ENCODE measurements around the gene PITPNC1.

The PITPNC1 gene

DNA sequence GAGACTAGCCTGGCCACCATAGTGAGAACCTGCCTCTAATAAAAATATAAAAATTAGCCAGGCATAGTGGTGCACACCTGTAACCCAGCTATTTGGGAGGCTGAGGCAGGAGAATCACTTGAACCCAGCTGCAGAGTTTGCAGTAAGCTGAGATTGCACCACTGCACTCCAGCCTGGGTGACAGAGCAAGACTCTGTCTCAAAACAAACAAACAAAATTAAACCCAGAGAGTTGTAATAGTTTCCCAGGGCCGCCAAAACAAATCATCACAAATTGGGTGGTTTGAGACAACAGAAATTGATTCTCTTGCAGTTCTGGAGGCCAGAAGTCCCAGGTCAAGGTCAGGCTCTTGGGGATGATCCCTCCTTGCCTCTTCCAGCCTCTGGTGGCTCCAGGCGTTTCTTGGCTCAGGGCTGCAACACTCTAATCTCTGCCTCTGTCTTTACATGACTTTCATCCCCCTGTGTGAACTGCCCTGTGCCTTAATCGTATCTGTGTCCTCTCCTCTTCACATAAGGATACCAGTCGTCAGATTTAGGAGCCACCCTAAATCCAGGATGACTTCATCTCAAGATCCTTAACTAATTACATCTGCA is 240.3 kb downstream of the PITPNC1 start:
- no peaks in the 10 kb centered on the region for H3K27me3 ChIP-seq (ENCODE audit: control insufficient read depth, insufficient read depth, low read length)
- no peak overlapping the region for H3K9ac ChIP-seq
- H3K36me3 ChIP-seq (ENCODE audit: control insufficient read depth, insufficient read depth, low read length) = no peaks in the 10 kb centered on the region
- no peak overlapping the region for H3K27ac ChIP-seq
- no peaks in the 10 kb centered on the region for H3K79me2 ChIP-seq
- no peak overlapping the region for H2AFZ ChIP-seq
- no peak overlapping the region for H3K4me2 ChIP-seq (ENCODE audit: low read length)
- H3K4me3 ChIP-seq (ENCODE audit: low read depth, low read length) = no peak overlapping the region
- H3K9me3 ChIP-seq (ENCODE audit: control insufficient read depth, low read length) = no peaks in the 10 kb centered on the region
- no peaks in the 10 kb centered on the region for H3K4me1 ChIP-seq
- TF ChIP-seq, protein P1, sequence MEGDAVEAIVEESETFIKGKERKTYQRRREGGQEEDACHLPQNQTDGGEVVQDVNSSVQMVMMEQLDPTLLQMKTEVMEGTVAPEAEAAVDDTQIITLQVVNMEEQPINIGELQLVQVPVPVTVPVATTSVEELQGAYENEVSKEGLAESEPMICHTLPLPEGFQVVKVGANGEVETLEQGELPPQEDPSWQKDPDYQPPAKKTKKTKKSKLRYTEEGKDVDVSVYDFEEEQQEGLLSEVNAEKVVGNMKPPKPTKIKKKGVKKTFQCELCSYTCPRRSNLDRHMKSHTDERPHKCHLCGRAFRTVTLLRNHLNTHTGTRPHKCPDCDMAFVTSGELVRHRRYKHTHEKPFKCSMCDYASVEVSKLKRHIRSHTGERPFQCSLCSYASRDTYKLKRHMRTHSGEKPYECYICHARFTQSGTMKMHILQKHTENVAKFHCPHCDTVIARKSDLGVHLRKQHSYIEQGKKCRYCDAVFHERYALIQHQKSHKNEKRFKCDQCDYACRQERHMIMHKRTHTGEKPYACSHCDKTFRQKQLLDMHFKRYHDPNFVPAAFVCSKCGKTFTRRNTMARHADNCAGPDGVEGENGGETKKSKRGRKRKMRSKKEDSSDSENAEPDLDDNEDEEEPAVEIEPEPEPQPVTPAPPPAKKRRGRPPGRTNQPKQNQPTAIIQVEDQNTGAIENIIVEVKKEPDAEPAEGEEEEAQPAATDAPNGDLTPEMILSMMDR (IDR thresholded peaks at IDR 0.05) = no peak

- H3K4me1 ChIP-seq = no peaks in the 10 kb centered on the region
- no peak overlapping the region for H3K4me2 ChIP-seq (ENCODE audit: low read length)
- no peaks in the 10 kb centered on the region for H3K27me3 ChIP-seq (ENCODE audit: control insufficient read depth, insufficient read depth, low read length)
- H3K9ac ChIP-seq = no peak overlapping the region
- no peaks in the 10 kb centered on the region for H3K9me3 ChIP-seq (ENCODE audit: control insufficient read depth, low read length)
- no peak overlapping the region for H3K4me3 ChIP-seq (ENCODE audit: low read depth, low read length)
- no peaks in the 10 kb centered on the region for H3K36me3 ChIP-seq (ENCODE audit: control insufficient read depth, insufficient read depth, low read length)
- no peak overlapping the region for H3K27ac ChIP-seq
- no peak overlapping the region for H2AFZ ChIP-seq
- H3K79me2 ChIP-seq = no peaks in the 10 kb centered on the region
- TF ChIP-seq, protein P1 (IDR thresholded peaks at IDR 0.05) = no peak
These were observed 242.5 kb downstream of the PITPNC1 start for GRCh38 chr17:67619555-67619954.

DNA sequence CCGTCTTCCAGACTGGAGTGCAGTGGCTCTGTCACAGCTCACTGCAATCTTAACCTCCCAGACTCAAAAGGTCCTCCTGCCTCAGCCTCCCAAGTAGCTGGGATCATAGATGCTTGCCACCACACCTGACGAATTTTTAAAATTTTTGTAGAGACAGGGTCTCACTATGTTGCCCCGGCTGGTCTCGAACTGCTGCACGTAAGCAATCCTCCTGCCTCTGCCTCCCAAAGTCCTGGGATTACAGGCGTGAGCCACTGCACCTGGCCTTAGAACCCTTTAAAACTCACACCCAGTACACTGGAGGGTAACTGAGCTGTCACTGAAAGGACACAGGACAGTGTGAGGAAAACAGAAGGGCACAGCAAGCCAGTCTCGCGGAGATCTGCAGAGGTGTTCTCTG is 243.0 kb downstream of the PITPNC1 start:
- H3K4me1 ChIP-seq = peaks cover 2% of the 10 kb centered on the region
- no peaks in the 10 kb centered on the region for H3K9me3 ChIP-seq (ENCODE audit: control insufficient read depth, low read length)
- H3K36me3 ChIP-seq (ENCODE audit: control insufficient read depth, insufficient read depth, low read length) = no peaks in the 10 kb centered on the region
- H3K27me3 ChIP-seq (ENCODE audit: control insufficient read depth, insufficient read depth, low read length) = no peaks in the 10 kb centered on the region
- no peak overlapping the region for H3K9ac ChIP-seq
- no peak overlapping the region for H3K27ac ChIP-seq
- TF ChIP-seq, protein P1 (IDR thresholded peaks at IDR 0.05) = no peak
- H3K4me3 ChIP-seq (ENCODE audit: low read depth, low read length) = no peak overlapping the region
- H3K4me2 ChIP-seq (ENCODE audit: low read length) = no peak overlapping the region
- H2AFZ ChIP-seq = no peak overlapping the region
- H3K79me2 ChIP-seq = no peaks in the 10 kb centered on the region

GRCh38 chr17:67620636-67621035 is 243.6 kb downstream of the PITPNC1 start:
- no peak overlapping the region for H3K4me3 ChIP-seq (ENCODE audit: low read depth, low read length)
- H3K36me3 ChIP-seq (ENCODE audit: control insufficient read depth, insufficient read depth, low read length) = no peaks in the 10 kb centered on the region
- no peak overlapping the region for H3K9ac ChIP-seq
- no peaks in the 10 kb centered on the region for H3K9me3 ChIP-seq (ENCODE audit: control insufficient read depth, low read length)
- peaks cover 7% of the 10 kb centered on the region for H3K4me1 ChIP-seq
- H3K27me3 ChIP-seq (ENCODE audit: control insufficient read depth, insufficient read depth, low read length) = no peaks in the 10 kb centered on the region
- no peak overlapping the region for H3K4me2 ChIP-seq (ENCODE audit: low read length)
- H3K79me2 ChIP-seq = no peaks in the 10 kb centered on the region
- TF ChIP-seq, protein P1 (IDR thresholded peaks at IDR 0.05) = no peak
- H3K27ac ChIP-seq = no peak overlapping the region
- no peak overlapping the region for H2AFZ ChIP-seq

DNA sequence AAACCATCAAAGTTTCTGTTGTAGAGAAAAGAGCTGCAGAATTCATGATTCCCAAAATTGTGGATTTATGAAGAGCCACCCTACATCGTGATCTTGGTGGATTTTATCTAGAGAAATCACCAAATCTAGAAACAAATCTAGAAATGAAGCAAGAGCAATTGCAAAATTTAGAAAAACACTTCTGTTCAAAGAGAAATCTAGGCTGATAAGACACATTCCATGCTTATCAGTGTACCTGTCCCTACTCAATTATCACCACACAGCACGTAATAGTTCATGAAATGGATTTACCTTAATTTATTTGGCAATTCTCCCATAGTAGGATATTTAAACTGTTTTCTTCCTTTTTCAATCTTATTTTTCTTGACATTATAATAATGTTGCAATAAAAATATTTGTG is 246.7 kb downstream of the PITPNC1 start:
- Histone ChIP-seq H3K9me3 (ENCODE audit: control insufficient read depth, low read length) (no peaks in the 10 kb centered on the region), H3K4me1 (peaks cover 7% of the 10 kb centered on the region), H3K4me2 (ENCODE audit: low read length) (no peak overlapping the region), H2AFZ (no peak overlapping the region), H3K27me3 (ENCODE audit: control insufficient read depth, insufficient read depth, low read length) (no peaks in the 10 kb centered on the region), H3K9ac (no peak overlapping the region), H3K36me3 (ENCODE audit: control insufficient read depth, insufficient read depth, low read length) (no peaks in the 10 kb centered on the region), H3K4me3 (ENCODE audit: low read depth, low read length) (no peak overlapping the region), H3K27ac (no peak overlapping the region), H3K79me2 (no peaks in the 10 kb centered on the region)
- TF ChIP-seq, protein P1 (IDR thresholded peaks at IDR 0.05) = no peak
